Kidney (tissue), 14 donors: ENCODE data around the gene ZMIZ2. TPM values are rescaled to one million over a fixed set of nuclear protein-coding genes. Genes with fewer than 3 reads are reported as not detected.

Experiments
- DNase-seq, 5 donors: peaks; one replicate each; pipeline ENCODE4 v3.0.0-alpha.2; 2013 to 2020
- FAIRE-seq: peaks from 2 replicates; lab custom pipeline; 2012; peaks lifted over from hg19 to GRCh38; lab: Jason Lieb, UNC
- H3K27ac ChIP-seq, 2 donors: one replicate each; pipeline ENCODE4 v1.7.0; 2013; ENCODE audit warnings: low read depth in 2 of 2, low read length in 2 of 2, inconsistent platforms in 1 of 2
- H3K27me3 ChIP-seq: one replicate; pipeline ENCODE4 v1.7.1; 2013; ENCODE audit warnings: low read length, inconsistent platforms; ENCODE audit not compliant: control insufficient read depth, insufficient read depth
- H3K36me3 ChIP-seq, 3 donors: one replicate each; pipeline versions ENCODE4 v1.7.0 to v1.7.1; 2013; ENCODE audit warnings: low read length in 3 of 3, control low read depth in 1 of 3, inconsistent platforms in 1 of 3; ENCODE audit not compliant: insufficient read depth in 3 of 3, control insufficient read depth in 2 of 3
- H3K4me1 ChIP-seq, 3 donors: one replicate each; pipeline versions ENCODE4 v1.7.0 to v1.7.1; 2013; ENCODE audit warnings: low read length in 3 of 3, inconsistent platforms in 1 of 3, low read depth in 1 of 3; ENCODE audit not compliant: control insufficient read depth in 2 of 3, insufficient read depth in 2 of 3
- H3K4me3 ChIP-seq, 3 donors: one replicate each; pipeline versions ENCODE4 v1.7.0 to v1.8.1; 2013; ENCODE audit warnings: low read length in 3 of 3, control low read depth in 1 of 3, inconsistent platforms in 1 of 3
- H3K9ac ChIP-seq, 3 donors: one replicate each; pipeline versions ENCODE4 v1.7.0 to v1.7.1; 2013; ENCODE audit warnings: low read length in 3 of 3, control low read depth in 1 of 3, inconsistent platforms in 1 of 3
- H3K9me3 ChIP-seq, 3 donors: one replicate each; pipeline versions ENCODE4 v1.7.0 to v1.7.1; 2013; ENCODE audit warnings: low read length in 3 of 3, control low read depth in 1 of 3, inconsistent platforms in 1 of 3; ENCODE audit not compliant: control insufficient read depth in 2 of 3, insufficient read depth in 1 of 3
- CTCF ChIP-seq: IDR thresholded peaks from 3 replicates; pipeline ENCODE4 v1.5.1; 2012; ENCODE audit warnings: mild to moderate bottlenecking, moderate library complexity, borderline replicate concordance; ENCODE audit not compliant: insufficient read depth; ENCODE audit errors: extremely low read depth
- intact Hi-C: fragments of 100-400 bp; cut with DNase I; formaldehyde crosslinking; loops from one replicate; pipeline ENCODE4 v1.11.1; 2022
- polyA plus RNA-seq: library from polyadenylated mRNA; stranded (reverse); fragments of 350-450 nt; fragmentation: Illumina TruSeq; extraction: RNeasy Lipid Tissue Mini Kit (QIAGEN cat#74804); gene quantifications from one replicate; pipeline ENCODE4 v1.2.3, GENCODE V29; 2014; ENCODE audit warnings: low read depth, low replicate concordance; ENCODE audit not compliant: insufficient read depth
- total RNA-seq: library from RNA; stranded (reverse); fragmentation: NEBNext Ultra II Directional; extraction: Animal tissue kit (Norgen Biotek cat#: 25700); gene quantifications from one replicate; pipeline ENCODE4 v1.2.1, GENCODE V29; 2021
- donor health status: control.
- donor health status: control.
- donor health status: control.
- donor health status: control.
- donor health status: control.
- donor health status: DM: yes; HTN: yes; CAD: no.
- donor health status: Normal renal cell carcinoma (clear cell type).

The ZMIZ2 gene
- total and polyA plus RNA-seq, 2 donors from 2014 or later = 30.5 to 127 TPM

DNA sequence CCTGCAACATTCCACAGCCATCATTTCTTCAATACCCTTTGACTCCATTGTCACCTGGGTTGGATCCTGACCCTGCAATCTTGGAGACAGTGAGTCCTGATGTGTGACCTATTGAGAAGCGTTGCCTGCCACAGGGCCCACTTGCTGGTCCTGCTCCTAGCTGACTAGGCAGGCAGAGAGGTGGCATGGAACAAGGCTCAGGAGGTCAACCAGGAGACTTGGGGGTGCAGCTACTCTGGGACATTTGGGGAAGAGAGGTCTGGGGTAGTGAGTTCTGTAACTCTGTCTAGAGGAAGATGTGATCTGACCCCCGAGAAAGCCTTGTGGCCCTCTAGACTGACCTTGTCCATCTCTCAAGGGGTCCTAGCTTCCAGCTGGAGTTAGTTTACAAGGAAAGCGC is 1.8 kb downstream of the ZMIZ2 start:
- FAIRE-seq = no peak
- H3K9ac ChIP-seq = no peak overlapping the region

DNA sequence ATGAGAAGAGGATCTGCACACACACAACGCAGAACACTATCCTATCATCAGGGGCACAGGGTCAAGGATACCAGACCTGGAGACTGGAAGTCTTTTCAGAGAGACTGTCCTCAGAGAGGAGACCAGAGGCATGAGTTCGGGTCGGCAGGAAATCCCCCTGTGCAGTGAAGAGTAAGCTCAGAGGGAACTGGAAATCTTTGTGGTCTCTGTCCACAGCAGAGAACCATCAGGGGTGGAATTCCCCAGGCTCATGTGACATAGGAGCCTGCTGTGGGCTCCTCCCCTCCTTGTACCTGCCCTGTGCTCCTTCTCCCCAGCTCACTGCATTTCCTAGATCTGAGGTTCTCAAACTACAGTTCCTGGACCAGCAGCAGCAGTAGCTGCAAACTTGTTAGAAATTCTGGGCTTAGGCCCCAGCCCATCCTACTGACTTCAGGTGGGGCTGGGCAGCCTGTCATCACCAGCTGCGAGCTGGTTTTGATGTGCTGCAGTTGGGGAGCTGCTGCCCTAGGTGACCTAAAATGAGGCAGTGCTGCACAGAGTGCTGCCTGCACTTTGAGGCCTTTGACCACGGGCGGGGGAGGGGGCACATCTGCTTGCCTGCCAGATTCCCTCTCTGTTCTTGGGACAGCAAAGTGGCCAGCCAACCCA is 2.4 kb downstream of the ZMIZ2 start:
- DNase-seq (peak in 1 of 5 donors; percentile 64), FAIRE-seq (no peak)
- no peak for TF ChIP-seq CTCF
- Histone ChIP-seq H3K36me3 (no peaks in the 10 kb centered on the region), H3K9me3 (no peaks in the 10 kb centered on the region), H3K4me1 (peaks cover 0 to 48% (median 25%) of the 10 kb centered on the region in 3 donors), H3K27ac (no peak overlapping the region), H3K9ac (no peak overlapping the region), H3K27me3 (no peaks in the 10 kb centered on the region), H3K4me3 (no peak overlapping the region)
- intact Hi-C loops = no loop called here

More for the DNA sequence above, 1.8 kb downstream of the ZMIZ2 start:
- Histone ChIP-seq H3K27ac (no peak overlapping the region), H3K9me3 (no peaks in the 10 kb centered on the region), H3K4me3 (peak overlapping the region in 1 of 3 donors; percentile 85), H3K4me1 (peaks cover 0 to 44% (median 25%) of the 10 kb centered on the region in 3 donors), H3K36me3 (no peaks in the 10 kb centered on the region), H3K27me3 (no peaks in the 10 kb centered on the region)
- TF ChIP-seq CTCF = no peak
- intact Hi-C loops = no loop called here
- DNase-seq = peak in 1 of 5 donors; percentile 52

DNA sequence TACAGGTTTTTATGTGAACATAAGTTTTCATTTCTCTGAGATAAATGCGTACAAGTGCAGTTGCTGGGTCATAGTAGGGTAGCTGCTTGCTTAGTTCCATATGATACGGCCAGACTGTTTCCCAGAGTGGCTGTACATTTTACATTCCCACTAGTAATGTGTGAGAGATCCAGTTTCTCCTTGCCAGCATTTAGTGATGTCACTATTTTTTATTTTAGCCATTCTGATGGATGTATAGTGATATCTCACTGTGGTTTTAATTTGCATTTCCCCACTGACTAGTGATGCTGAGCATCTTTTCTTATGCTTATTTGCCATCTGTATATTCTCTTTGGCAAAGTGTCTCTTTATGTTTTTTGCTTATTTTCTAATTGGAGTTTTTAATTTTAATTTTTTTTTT is 4.2 kb downstream of the ZMIZ2 start:
- H3K27ac ChIP-seq = no peak overlapping the region
- H3K36me3 ChIP-seq = peaks cover 0 to 5% (median 1%) of the 10 kb centered on the region in 3 donors
- intact Hi-C loops = no loop called here
- DNase-seq (no peak), FAIRE-seq (no peak)
- H3K4me1 ChIP-seq = peaks cover 0 to 49% (median 21%) of the 10 kb centered on the region in 3 donors
- no peaks in the 10 kb centered on the region for H3K9me3 ChIP-seq
- H3K27me3 ChIP-seq = no peaks in the 10 kb centered on the region
- H3K9ac ChIP-seq = no peak overlapping the region
- no peak overlapping the region for H3K4me3 ChIP-seq
- TF ChIP-seq CTCF = no peak
